ENCODE measurements around the gene PEX1. TPM values are rescaled to one million over a fixed set of nuclear protein-coding genes. Genes with fewer than 3 reads are reported as not detected.

Gene PEX1
- polyA plus RNA-seq, 1 donor from 2014 or later, result 7.2 TPM

Other genes with a start within 250 kb of the PEX1 start
- gene GATAD1, start 81.0 kb downstream of the PEX1 start, polyA plus RNA-seq (ENCODE audit: insufficient read depth, low read depth, low replicate concordance), result 13.6 TPM
- gene ERVW-1, start 50.6 kb downstream of the PEX1 start, polyA plus RNA-seq (ENCODE audit: insufficient read depth, low read depth, low replicate concordance), result not detected
- gene RBM48, start 275 bp upstream of the PEX1 start, polyA plus RNA-seq (ENCODE audit: insufficient read depth, low read depth, low replicate concordance), result 7.8 TPM
- 10.0 TPM for gene FAM133B, start 61.9 kb upstream of the PEX1 start, polyA plus RNA-seq (ENCODE audit: insufficient read depth, low read depth, low replicate concordance)